K562 (cell line): ENCODE measurements around the gene ZNF554.

ENCODE experiments used
- CTCF ChIP-seq, 3 experiments: IDR thresholded peaks in 2 of 3; conservative IDR thresholded peaks in 1 of 3; 2 replicates each; pipeline ENCODE4 v1.5.1; 2011 to 2012; ENCODE audit warnings: low read length in 3 of 3, mild to moderate bottlenecking in 3 of 3, control low read depth in 2 of 3, improper control_type of control experiment in 1 of 3, inconsistent platforms in 1 of 3, low read depth in 1 of 3, mixed read lengths in 1 of 3, moderate library complexity in 1 of 3; ENCODE audit not compliant: insufficient read depth in 2 of 3
- FIP1L1 ChIP-seq: fragments of 200-400 bp; formaldehyde crosslinking; IDR thresholded peaks from 2 replicates; pipeline ENCODE4 v1.6.1; 2018; ENCODE audit warnings: mild to moderate bottlenecking, low read depth, low read length; ENCODE audit not compliant: poor library complexity, severe bottlenecking
- MAX ChIP-seq: sonication (generic); formaldehyde crosslinking; IDR thresholded peaks from 2 replicates; pipeline ENCODE4 v1.9.0; 2022; ENCODE audit warnings: mild to moderate bottlenecking, missing genetic modification reagents
- MYC ChIP-seq, 2 experiments: fragments of 250-450 bp in 1 of 2; sonication (Bioruptor Pico) in 1 of 2; IDR thresholded peaks; 2 replicates each; pipeline versions ENCODE4 v1.5.1 to v1.6.1; 2012 to 2021; ENCODE audit warnings: low read depth in 2 of 2, borderline replicate concordance in 1 of 2, improper control_type of control experiment in 1 of 2, low read length in 1 of 2, mild to moderate bottlenecking in 1 of 2, moderate library complexity in 1 of 2
- RBM22 ChIP-seq: fragments of 200-400 bp; formaldehyde crosslinking; IDR thresholded peaks from 2 replicates; pipeline ENCODE4 v1.6.1; 2018; ENCODE audit warnings: low read length, low read depth; ENCODE audit not compliant: poor library complexity, severe bottlenecking
- RNF2 ChIP-seq: sonication (generic); IDR thresholded peaks from 2 replicates; pipeline ENCODE4 v1.6.1; 2016
- ZBTB33 ChIP-seq: sonication (generic); formaldehyde crosslinking; IDR thresholded peaks from 2 replicates; pipeline ENCODE4 v1.8.1; 2023; ENCODE audit warnings: mild to moderate bottlenecking, missing genetic modification reagents
- ZBTB34 ChIP-seq: fragments of 250-450 bp; sonication (Bioruptor Pico); IDR thresholded peaks from 2 replicates; pipeline ENCODE4 v1.8.0; 2021; ENCODE audit warnings: mild to moderate bottlenecking, moderate library complexity
- ZNF224 ChIP-seq: sonication (generic); formaldehyde crosslinking; IDR thresholded peaks from 2 replicates; pipeline ENCODE4 v1.8.0; 2022; ENCODE audit warnings: mild to moderate bottlenecking, missing genetic modification reagents
- ZSCAN32 ChIP-seq: fragments of 450-650 bp; formaldehyde crosslinking; IDR thresholded peaks from 2 replicates; pipeline ENCODE4 v1.4.0; 2020; ENCODE audit warnings: mild to moderate bottlenecking, moderate library complexity
- TF ChIP-seq, protein P1 (sequence below): fragments of 250-450 bp; sonication (Bioruptor Pico); IDR thresholded peaks from 2 replicates; pipeline ENCODE4 v1.5.1; 2021; ENCODE audit warnings: mild to moderate bottlenecking
- TF ChIP-seq, protein P2 (sequence below): fragments of 200-800 bp; sonication (Bioruptor generic); IDR thresholded peaks from 2 replicates; pipeline ENCODE4 v1.6.1; 2017; ENCODE audit warnings: missing genetic modification characterization, missing compliant biosample characterization
- TF ChIP-seq, protein P3 (sequence below): IDR thresholded peaks from 2 replicates; pipeline ENCODE4 v1.6.1; 2011; ENCODE audit warnings: borderline replicate concordance, low read depth, mild to moderate bottlenecking, moderate library complexity, low read length; ENCODE audit not compliant: insufficient read depth, poor library complexity, severe bottlenecking

DNA sequence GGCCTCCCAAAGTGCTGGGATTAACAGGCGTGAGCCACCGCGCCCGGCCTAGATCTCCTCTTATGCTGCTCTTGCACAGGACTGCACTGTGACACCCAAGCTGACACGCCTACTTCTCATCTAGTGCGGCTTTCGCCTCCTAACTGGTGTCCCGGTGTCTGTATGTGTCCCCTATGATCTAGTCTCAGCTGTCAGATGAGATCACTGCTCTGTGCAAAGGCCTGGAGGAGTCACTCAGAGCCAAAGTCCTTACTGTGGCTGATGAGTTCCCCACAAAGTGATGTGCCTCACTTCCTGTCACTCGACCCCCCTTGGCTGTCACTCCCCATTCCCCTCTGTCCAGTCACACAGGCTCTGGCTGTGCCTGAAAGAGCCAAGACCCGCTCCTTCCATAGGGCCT, 50.0 kb downstream of the ZNF554 start:
- TF ChIP-seq ZNF224 (CRISPR knock-in tag), result no peak
- no peak for TF ChIP-seq MAX (CRISPR knock-in tag)
- TF ChIP-seq ZBTB33 (CRISPR knock-in tag), result no peak
- no peak for TF ChIP-seq ZSCAN32 (CRISPR knock-in tag)
- TF ChIP-seq CTCF (IDR thresholded peaks at IDR 0.05 in 2 of 3, conservative IDR thresholded peaks at IDR 0.05 in 1 of 3; ENCODE audit: insufficient read depth in 2 of 3, low read depth in 1 of 3, low read length in 3 of 3), result no peak
- TF ChIP-seq MYC (IDR thresholded peaks at IDR 0.05; ENCODE audit: low read depth, low read length), result no peak
- no peak for TF ChIP-seq MYC (CRISPR knock-in tag; IDR thresholded peaks at IDR 0.05; ENCODE audit: borderline replicate concordance, low read depth)
- no peak for TF ChIP-seq ZBTB34 (CRISPR knock-in tag)
- TF ChIP-seq RBM22, result no peak
- TF ChIP-seq, protein P1, sequence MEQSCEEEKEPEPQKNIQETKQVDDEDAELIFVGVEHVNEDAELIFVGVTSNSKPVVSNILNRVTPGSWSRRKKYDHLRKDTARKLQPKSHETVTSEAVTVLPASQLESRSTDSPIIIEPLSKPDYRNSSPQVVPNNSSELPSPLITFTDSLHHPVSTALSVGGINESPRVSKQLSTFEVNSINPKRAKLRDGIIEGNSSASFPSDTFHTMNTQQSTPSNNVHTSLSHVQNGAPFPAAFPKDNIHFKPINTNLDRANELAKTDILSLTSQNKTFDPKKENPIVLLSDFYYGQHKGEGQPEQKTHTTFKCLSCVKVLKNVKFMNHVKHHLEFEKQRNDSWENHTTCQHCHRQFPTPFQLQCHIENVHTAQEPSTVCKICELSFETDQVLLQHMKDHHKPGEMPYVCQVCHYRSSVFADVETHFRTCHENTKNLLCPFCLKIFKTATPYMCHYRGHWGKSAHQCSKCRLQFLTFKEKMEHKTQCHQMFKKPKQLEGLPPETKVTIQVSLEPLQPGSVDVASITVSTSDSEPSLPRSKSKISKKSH (CRISPR knock-in tag), result no peak
- TF ChIP-seq, protein P2, sequence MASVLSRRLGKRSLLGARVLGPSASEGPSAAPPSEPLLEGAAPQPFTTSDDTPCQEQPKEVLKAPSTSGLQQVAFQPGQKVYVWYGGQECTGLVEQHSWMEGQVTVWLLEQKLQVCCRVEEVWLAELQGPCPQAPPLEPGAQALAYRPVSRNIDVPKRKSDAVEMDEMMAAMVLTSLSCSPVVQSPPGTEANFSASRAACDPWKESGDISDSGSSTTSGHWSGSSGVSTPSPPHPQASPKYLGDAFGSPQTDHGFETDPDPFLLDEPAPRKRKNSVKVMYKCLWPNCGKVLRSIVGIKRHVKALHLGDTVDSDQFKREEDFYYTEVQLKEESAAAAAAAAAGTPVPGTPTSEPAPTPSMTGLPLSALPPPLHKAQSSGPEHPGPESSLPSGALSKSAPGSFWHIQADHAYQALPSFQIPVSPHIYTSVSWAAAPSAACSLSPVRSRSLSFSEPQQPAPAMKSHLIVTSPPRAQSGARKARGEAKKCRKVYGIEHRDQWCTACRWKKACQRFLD (CRISPR knock-in tag), result no peak
- no peak for TF ChIP-seq FIP1L1
- TF ChIP-seq RNF2, result no peak
- TF ChIP-seq, protein P3, sequence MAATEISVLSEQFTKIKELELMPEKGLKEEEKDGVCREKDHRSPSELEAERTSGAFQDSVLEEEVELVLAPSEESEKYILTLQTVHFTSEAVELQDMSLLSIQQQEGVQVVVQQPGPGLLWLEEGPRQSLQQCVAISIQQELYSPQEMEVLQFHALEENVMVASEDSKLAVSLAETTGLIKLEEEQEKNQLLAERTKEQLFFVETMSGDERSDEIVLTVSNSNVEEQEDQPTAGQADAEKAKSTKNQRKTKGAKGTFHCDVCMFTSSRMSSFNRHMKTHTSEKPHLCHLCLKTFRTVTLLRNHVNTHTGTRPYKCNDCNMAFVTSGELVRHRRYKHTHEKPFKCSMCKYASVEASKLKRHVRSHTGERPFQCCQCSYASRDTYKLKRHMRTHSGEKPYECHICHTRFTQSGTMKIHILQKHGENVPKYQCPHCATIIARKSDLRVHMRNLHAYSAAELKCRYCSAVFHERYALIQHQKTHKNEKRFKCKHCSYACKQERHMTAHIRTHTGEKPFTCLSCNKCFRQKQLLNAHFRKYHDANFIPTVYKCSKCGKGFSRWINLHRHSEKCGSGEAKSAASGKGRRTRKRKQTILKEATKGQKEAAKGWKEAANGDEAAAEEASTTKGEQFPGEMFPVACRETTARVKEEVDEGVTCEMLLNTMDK, result no peak
